H9 (cell line): Measurements from ENCODE around the gene RHOD. TPM values are rescaled to one million over a fixed set of nuclear protein-coding genes. Genes with fewer than 3 reads are reported as not detected.

Source experiments
- DNase-seq: peaks from one replicate; pipeline ENCODE4 v3.0.0-alpha.2; 2017
- H2AFZ ChIP-seq: one replicate; pipeline ENCODE4 v1.6.1; 2013; ENCODE audit warnings: mild to moderate bottlenecking, low read length, control low read depth, moderate library complexity
- H2AK5ac ChIP-seq: 2 replicates; pipeline ENCODE4 v1.6.1; 2013; ENCODE audit warnings: low read length, control low read depth, mixed read lengths; ENCODE audit not compliant: insufficient read length
- H2BK120ac ChIP-seq: one replicate; pipeline ENCODE4 v1.6.1; 2013; ENCODE audit warnings: low read depth, mild to moderate bottlenecking, low read length, control low read depth, inconsistent platforms; ENCODE audit not compliant: poor library complexity, severe bottlenecking
- H2BK12ac ChIP-seq: 2 replicates; pipeline ENCODE4 v1.6.1; 2013; ENCODE audit warnings: low read length, control low read depth, mixed read lengths, low read depth; ENCODE audit not compliant: insufficient read length
- H2BK15ac ChIP-seq: 2 replicates; pipeline ENCODE4 v1.6.1; 2013; ENCODE audit warnings: low read depth, low read length, control low read depth
- H2BK20ac ChIP-seq: one replicate; pipeline ENCODE4 v1.6.1; 2013; ENCODE audit warnings: low read depth, mild to moderate bottlenecking, low read length, control low read depth, inconsistent platforms; ENCODE audit not compliant: poor library complexity, severe bottlenecking
- H2BK5ac ChIP-seq: 2 replicates; pipeline ENCODE4 v1.6.1; 2013; ENCODE audit warnings: low read length, control low read depth, mixed read lengths; ENCODE audit not compliant: insufficient read length
- H3K14ac ChIP-seq: 2 replicates; pipeline ENCODE4 v1.6.1; 2013; ENCODE audit warnings: low read length, control low read depth; ENCODE audit not compliant: insufficient read depth
- H3K18ac ChIP-seq: 2 replicates; pipeline ENCODE4 v1.6.1; 2013; ENCODE audit warnings: low read depth, mild to moderate bottlenecking, mixed read lengths, low read length, control low read depth; ENCODE audit not compliant: insufficient read length
- H3K23ac ChIP-seq: 2 replicates; pipeline ENCODE4 v1.6.1; 2013; ENCODE audit warnings: low read length, control low read depth, mixed read lengths, low read depth; ENCODE audit not compliant: insufficient read length
- H3K23me2 ChIP-seq: 2 replicates; pipeline ENCODE4 v1.6.1; 2013; ENCODE audit warnings: low read depth, mild to moderate bottlenecking, mixed read lengths, low read length, control low read depth; ENCODE audit not compliant: insufficient read length, poor library complexity, severe bottlenecking
- H3K27ac ChIP-seq: 2 replicates; pipeline ENCODE4 v1.5.1; 2013; ENCODE audit warnings: low read length, control low read depth, mixed read lengths, low read depth; ENCODE audit not compliant: insufficient read length
- H3K27me3 ChIP-seq: 2 replicates; pipeline ENCODE4 v1.6.1; 2013; ENCODE audit warnings: low read length, control low read depth, inconsistent platforms; ENCODE audit not compliant: insufficient read depth
- H3K4ac ChIP-seq: 2 replicates; pipeline ENCODE4 v1.6.1; 2013; ENCODE audit warnings: low read depth, mild to moderate bottlenecking, control low read depth, inconsistent platforms, low read length, moderate library complexity
- H3K4me1 ChIP-seq: 2 replicates; pipeline ENCODE4 v1.6.1; 2013; ENCODE audit warnings: low read length, control low read depth, inconsistent platforms; ENCODE audit not compliant: insufficient read depth
- H3K4me2 ChIP-seq: 2 replicates; pipeline ENCODE4 v1.6.1; 2013; ENCODE audit warnings: low read length, control low read depth, mixed read lengths; ENCODE audit not compliant: insufficient read length, insufficient read depth
- H3K56ac ChIP-seq: 2 replicates; pipeline ENCODE4 v1.6.1; 2013; ENCODE audit warnings: low read depth, mild to moderate bottlenecking, mixed read lengths, low read length, control low read depth; ENCODE audit not compliant: insufficient read length
- H3K79me1 ChIP-seq: 2 replicates; pipeline ENCODE4 v1.6.1; 2013; ENCODE audit warnings: low read depth, mild to moderate bottlenecking, moderate library complexity, low read length, control low read depth, inconsistent platforms; ENCODE audit not compliant: insufficient read depth, poor library complexity, severe bottlenecking
- H3K79me2 ChIP-seq: 2 replicates; pipeline ENCODE4 v1.6.1; 2013; ENCODE audit warnings: low read length, control low read depth, inconsistent platforms; ENCODE audit not compliant: insufficient read depth
- H3K9ac ChIP-seq: 2 replicates; pipeline ENCODE4 v1.6.1; 2013; ENCODE audit warnings: low read length, control low read depth, mixed read lengths; ENCODE audit not compliant: insufficient read length; ENCODE audit errors: extremely low read depth
- H3K9me3 ChIP-seq: one replicate; pipeline ENCODE4 v1.6.1; 2013; ENCODE audit warnings: low read depth, low read length, inconsistent platforms; ENCODE audit not compliant: control insufficient read depth
- H3T11ph ChIP-seq: one replicate; pipeline ENCODE4 v1.6.1; 2013; ENCODE audit warnings: mild to moderate bottlenecking, low read length, control low read depth, inconsistent platforms
- H4K20me1 ChIP-seq: one replicate; pipeline ENCODE4 v1.6.1; 2013; ENCODE audit not compliant: control insufficient read depth, insufficient read length, insufficient read depth
- H4K5ac ChIP-seq: 2 replicates; pipeline ENCODE4 v1.6.1; 2013; ENCODE audit warnings: low read depth, mild to moderate bottlenecking, mixed read lengths, low read length, control low read depth; ENCODE audit not compliant: insufficient read length
- H4K8ac ChIP-seq: replicated peaks from 2 replicates; pipeline ENCODE4 v1.6.1; 2013; ENCODE audit warnings: low read length, control low read depth, mixed read lengths, low read depth; ENCODE audit not compliant: insufficient read length
- H4K91ac ChIP-seq: 2 replicates; pipeline ENCODE4 v1.6.1; 2013; ENCODE audit warnings: low read depth, mild to moderate bottlenecking, moderate library complexity, mixed read lengths, low read length, control low read depth; ENCODE audit not compliant: insufficient read length
- H3K27ac Mint-ChIP-seq, 3 experiments: 2 replicates in 2 of 3; 3 replicates in 1 of 3; pipeline ENCODE4 v1.8.0; 2020 to 2021; ENCODE audit warnings: mixed read lengths in 3 of 3, mild to moderate bottlenecking in 1 of 3, moderate library complexity in 1 of 3
- H3K27me3 Mint-ChIP-seq: 2 replicates; pipeline ENCODE4 v1.8.0; 2021; ENCODE audit warnings: low read depth, mild to moderate bottlenecking, moderate library complexity, mixed read lengths
- H3K36me3 Mint-ChIP-seq, 3 experiments: 2 replicates in 2 of 3; 3 replicates in 1 of 3; pipeline ENCODE4 v1.8.0; 2020 to 2021; ENCODE audit warnings: low read depth in 3 of 3, mixed read lengths in 3 of 3; ENCODE audit not compliant: insufficient read depth in 1 of 3
- H3K4me1 Mint-ChIP-seq, 2 experiments: 2 replicates each; pipeline ENCODE4 v1.8.0; 2020; ENCODE audit warnings: mixed read lengths in 2 of 2
- H3K4me3 Mint-ChIP-seq, 2 experiments: 2 replicates in 1 of 2; 3 replicates in 1 of 2; pipeline ENCODE4 v1.8.0; 2020 to 2021; ENCODE audit warnings: mild to moderate bottlenecking in 2 of 2, mixed read lengths in 2 of 2, moderate library complexity in 1 of 2
- H3K9me3 Mint-ChIP-seq, 2 experiments: 2 replicates in 1 of 2; 3 replicates in 1 of 2; pipeline ENCODE4 v1.8.0; 2020; ENCODE audit warnings: mild to moderate bottlenecking in 2 of 2, mixed read lengths in 2 of 2, moderate library complexity in 1 of 2
- CTCF ChIP-seq: fragments of 200-600 bp; sonication (generic); conservative IDR thresholded peaks from 3 replicates; pipeline ENCODE4 v1.8.0; 2021; ENCODE audit warnings: antibody characterized with exemption, mild to moderate bottlenecking
- WGBS: extraction: QIAGEN DNeasy Blood & Tissue Kit; methylation state at CpG from one replicate; pipeline ENCODE4 v1.1.7; 2013; ENCODE audit warnings: missing lambda C conversion rate, low lambda C conversion rate, mixed read lengths; ENCODE audit not compliant: insufficient read length; ENCODE audit errors: extremely low coverage; 5-methylcytosine and 5-hydroxymethylcytosine counted together
- total RNA-seq: library from RNA; stranded (reverse); gene quantifications from 2 replicates; pipeline ENCODE4 v1.2.1, GENCODE V29; 2021

Gene RHOD
- total RNA-seq, 1 experiment from 2014 or later, result 14.8 TPM

- Histone ChIP-seq H3K4ac (no peak overlapping the region), H2BK120ac (no peak overlapping the region), H4K8ac (no peak overlapping the region), H3K79me2 (no peaks in the 10 kb centered on the region), H2AFZ (no peak overlapping the region), H4K5ac (no peak overlapping the region), H3K56ac (no peak overlapping the region), H3K23ac (no peak overlapping the region), H2BK5ac (no peak overlapping the region), H2BK15ac (no peak overlapping the region), H2AK5ac (no peak overlapping the region), H3K27me3 (no peaks in the 10 kb centered on the region), H3K4me1 (no peaks in the 10 kb centered on the region; the same call in 1 of the 2 replicates), H3K9ac (no peak overlapping the region), H3K9me3 (no peaks in the 10 kb centered on the region), H3K4me2 (no peak overlapping the region), H2BK20ac (no peak overlapping the region), H4K20me1 (no peaks in the 10 kb centered on the region), H3K79me1 (no peaks in the 10 kb centered on the region), H3K27ac (no peak overlapping the region), H3K14ac (no peak overlapping the region), H4K91ac (no peak overlapping the region), H2BK12ac (no peak overlapping the region), H3K18ac (no peak overlapping the region), H3T11ph (no peak overlapping the region), H3K23me2 (no peaks in the 10 kb centered on the region)
- DNase-seq, result no peak
- no peaks in the 10 kb centered on the region for H3K36me3 Mint-ChIP-seq
- no peak overlapping the region for H3K27ac Mint-ChIP-seq
- no peak overlapping the region for H3K4me3 Mint-ChIP-seq
- no peak for TF ChIP-seq CTCF
- H3K9me3 Mint-ChIP-seq, result no peaks in the 10 kb centered on the region
- H3K4me1 Mint-ChIP-seq, result peaks cover 21 to 23% of the 10 kb centered on the region in 2 experiments
- WGBS, result no CpG with 5 or more reads among the region's 9 CpGs
- peaks cover 5% of the 10 kb centered on the region; the same call in 1 of the 2 replicates for H3K27me3 Mint-ChIP-seq
Measured at GRCh38 chr11:67030976-67031375, 25.7 kb upstream of the RHOD start.
